MM.1S (cell line): Measurements from ENCODE around the gene ARHGAP27.

ENCODE experiments used
- EZH2 ChIP-seq: fragments of 300-600 bp; sonication (generic); optimal IDR thresholded peaks from 2 replicates; pipeline ENCODE3; 2017; ENCODE audit warnings: low read depth, mild to moderate bottlenecking, antibody characterized with exemption, low read length, mixed read lengths
- EZH2phosphoT487 ChIP-seq: fragments of 300-600 bp; sonication (generic); IDR thresholded peaks from 2 replicates; pipeline ENCODE4 v1.6.1; 2018; ENCODE audit warnings: antibody characterized with exemption, low read length
- TF ChIP-seq, protein P1 (sequence below): fragments of 300-600 bp; sonication (generic); IDR thresholded peaks from 2 replicates; pipeline ENCODE4 v1.5.1; 2016; ENCODE audit warnings: antibody characterized with exemption, low read length, mixed read lengths

- TF ChIP-seq, protein P1, sequence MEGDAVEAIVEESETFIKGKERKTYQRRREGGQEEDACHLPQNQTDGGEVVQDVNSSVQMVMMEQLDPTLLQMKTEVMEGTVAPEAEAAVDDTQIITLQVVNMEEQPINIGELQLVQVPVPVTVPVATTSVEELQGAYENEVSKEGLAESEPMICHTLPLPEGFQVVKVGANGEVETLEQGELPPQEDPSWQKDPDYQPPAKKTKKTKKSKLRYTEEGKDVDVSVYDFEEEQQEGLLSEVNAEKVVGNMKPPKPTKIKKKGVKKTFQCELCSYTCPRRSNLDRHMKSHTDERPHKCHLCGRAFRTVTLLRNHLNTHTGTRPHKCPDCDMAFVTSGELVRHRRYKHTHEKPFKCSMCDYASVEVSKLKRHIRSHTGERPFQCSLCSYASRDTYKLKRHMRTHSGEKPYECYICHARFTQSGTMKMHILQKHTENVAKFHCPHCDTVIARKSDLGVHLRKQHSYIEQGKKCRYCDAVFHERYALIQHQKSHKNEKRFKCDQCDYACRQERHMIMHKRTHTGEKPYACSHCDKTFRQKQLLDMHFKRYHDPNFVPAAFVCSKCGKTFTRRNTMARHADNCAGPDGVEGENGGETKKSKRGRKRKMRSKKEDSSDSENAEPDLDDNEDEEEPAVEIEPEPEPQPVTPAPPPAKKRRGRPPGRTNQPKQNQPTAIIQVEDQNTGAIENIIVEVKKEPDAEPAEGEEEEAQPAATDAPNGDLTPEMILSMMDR = no peak
- TF ChIP-seq EZH2 = no peak
- no peak for TF ChIP-seq EZH2phosphoT487
These were observed 38.1 kb downstream of the ARHGAP27 start for GRCh38 chr17:45394564-45394912.
